CD4-positive, alpha-beta T cell (primary cell): ENCODE results near the gene EHD2. TPM values are rescaled to one million over a fixed set of nuclear protein-coding genes. Genes with fewer than 3 reads are reported as not detected.

Source experiments
- ATAC-seq: fragments of 200-7000 bp; cut with Tn5 transposase; one replicate; pipeline ENCODE4 v1.10.0; 2022; ENCODE audit warnings: mild to moderate bottlenecking; ENCODE audit not compliant: poor library complexity
- CTCF ChIA-PET: fragments of 350-600 bp; sonication (Branson Sonifier 250); formaldehyde crosslinking; loops from one replicate; lab custom pipeline; 2021; ENCODE audit warnings: antibody characterized with exemption, inconsistent platforms; lab: Charles Lee
- POLR2A ChIA-PET: fragments of 350-600 bp; sonication (Branson Sonifier 250); formaldehyde crosslinking; loops from one replicate; lab custom pipeline; 2021; ENCODE audit warnings: antibody characterized with exemption, inconsistent platforms; lab: Charles Lee
- DNase-seq, 14 experiments: peaks; one replicate each; pipeline ENCODE4 v3.0.0-alpha.2; 2013 to 2020; ENCODE audit warnings: mixed read lengths in 2 of 14
- H3K27ac ChIP-seq, 2 donors: one replicate each; pipeline versions ENCODE4 v1.5.1 to v1.7.0; 2013; ENCODE audit warnings: low read length in 2 of 2, low read depth in 1 of 2, mild to moderate bottlenecking in 1 of 2
- H3K27me3 ChIP-seq, 2 experiments: 1 replicate in 1 of 2; 2 replicates in 1 of 2; pipeline versions ENCODE4 v1.6.1 to v1.7.0; 2013; ENCODE audit warnings: low read length in 2 of 2, control low read depth in 1 of 2, mild to moderate bottlenecking in 1 of 2, moderate library complexity in 1 of 2; ENCODE audit not compliant: insufficient read depth in 2 of 2, control insufficient read depth in 1 of 2
- H3K36me3 ChIP-seq: one replicate; pipeline ENCODE4 v1.6.1; 2013; ENCODE audit warnings: low read length, control low read depth; ENCODE audit not compliant: insufficient read depth
- H3K4me1 ChIP-seq: one replicate; pipeline ENCODE4 v1.6.1; 2013; ENCODE audit warnings: low read length, control low read depth; ENCODE audit not compliant: insufficient read depth
- H3K4me3 ChIP-seq: one replicate; pipeline ENCODE4 v1.5.1; 2013; ENCODE audit warnings: mild to moderate bottlenecking, low read length, moderate library complexity
- H3K9me3 ChIP-seq, 2 experiments: 1 replicate in 1 of 2; 2 replicates in 1 of 2; pipeline versions ENCODE4 v1.6.1 to v1.7.0; 2013; ENCODE audit warnings: low read length in 2 of 2, mild to moderate bottlenecking in 2 of 2, control low read depth in 1 of 2, moderate library complexity in 1 of 2; ENCODE audit not compliant: control insufficient read depth in 1 of 2, insufficient read depth in 1 of 2
- H3K27ac Mint-ChIP-seq: one replicate; pipeline ENCODE4 v1.8.0; 2020; ENCODE audit warnings: mixed read lengths
- H3K27me3 Mint-ChIP-seq: one replicate; pipeline ENCODE4 v1.8.0; 2021; ENCODE audit warnings: mixed read lengths
- H3K36me3 Mint-ChIP-seq: one replicate; pipeline ENCODE4 v1.8.0; 2021; ENCODE audit warnings: low read depth, mixed read lengths
- H3K4me1 Mint-ChIP-seq: one replicate; pipeline ENCODE4 v1.8.0; 2021; ENCODE audit warnings: low read depth, mixed read lengths
- H3K4me3 Mint-ChIP-seq: one replicate; pipeline ENCODE4 v1.8.0; 2020; ENCODE audit warnings: mild to moderate bottlenecking, mixed read lengths
- H3K9me3 Mint-ChIP-seq: one replicate; pipeline ENCODE4 v1.8.0; 2020; ENCODE audit warnings: mixed read lengths
- CTCF ChIP-seq: fragments of 200-600 bp; IDR thresholded peaks from one replicate; pipeline ENCODE4 v1.8.0; 2022; ENCODE audit warnings: antibody characterized with exemption, mild to moderate bottlenecking
- intact Hi-C, 2 experiments: fragments of 100-400 bp; cut with DNase I in 1 of 2; cut with micrococcal nuclease in 1 of 2; formaldehyde crosslinking; loops; one replicate each; pipeline versions ENCODE4 v1.15.1 to v1.9.0; 2023 to 2025; cut with DNase I, micrococcal nuclease
- total RNA-seq, 174 experiments: library from RNA in 2 of 174; stranded (reverse) in 2 of 174; gene quantifications; one replicate each; pipeline ENCODE4 v1.2.3 and lab custom pipeline; 2021 to 2026

Gene EHD2
- total RNA-seq, 2 experiments from 2014 or later = 0.16 TPM; not detected in 1

DNA sequence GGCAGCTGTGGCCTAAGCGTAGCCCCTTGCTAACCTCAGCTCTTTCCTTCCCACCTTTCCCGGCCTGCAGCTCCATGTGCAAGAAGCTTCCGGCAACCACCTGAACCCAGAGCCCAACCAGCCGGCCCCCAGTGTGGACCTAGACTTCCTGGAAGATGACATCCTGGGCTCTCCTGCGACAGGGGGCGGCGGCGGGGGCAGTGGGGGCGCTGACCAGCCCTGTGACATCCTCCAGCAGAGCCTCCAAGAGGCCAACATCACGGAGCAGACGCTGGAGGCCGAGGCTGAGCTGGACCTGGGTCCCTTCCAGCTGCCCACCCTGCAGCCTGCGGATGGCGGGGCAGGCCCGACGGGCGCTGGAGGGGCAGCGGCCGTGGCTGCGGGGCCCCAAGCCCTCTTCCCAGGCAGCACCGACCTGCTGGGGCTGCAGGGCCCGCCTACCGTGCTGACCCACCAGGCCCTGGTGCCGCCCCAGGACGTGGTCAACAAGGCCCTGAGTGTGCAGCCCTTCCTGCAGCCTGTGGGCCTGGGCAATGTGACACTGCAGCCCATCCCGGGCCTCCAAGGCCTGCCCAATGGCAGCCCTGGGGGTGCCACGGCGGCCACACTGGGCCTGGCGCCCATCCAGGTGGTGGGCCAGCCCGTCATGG lies 33.8 kb upstream of the EHD2 start:
- Histone ChIP-seq H3K4me1 (no peaks in the 10 kb centered on the region), H3K27me3 (no peaks in the 10 kb centered on the region), H3K36me3 (peaks cover 23% of the 10 kb centered on the region), H3K27ac (no peak overlapping the region), H3K9me3 (no peaks in the 10 kb centered on the region), H3K4me3 (no peak overlapping the region)
- TF ChIP-seq CTCF = no peak
- Mint-ChIP-seq H3K27me3 (no peaks in the 10 kb centered on the region), H3K4me3 (no peak overlapping the region), H3K9me3 (no peaks in the 10 kb centered on the region), H3K27ac (no peak overlapping the region), H3K36me3 (peaks cover 47% of the 10 kb centered on the region), H3K4me1 (no peaks in the 10 kb centered on the region)
- ChIA-PET POLR2A (interaction anchor here (1.4 kb wide), 1 partner anchor 78 kb away, joined by 3 read pairs; no protein-coding TSS in a partner anchor), CTCF (no interaction called here)
- intact Hi-C loops = no loop called here
- no peak for DNase-seq
- no peak for ATAC-seq

- no peaks in the 10 kb centered on the region for H3K4me1 ChIP-seq
- Mint-ChIP-seq H3K27me3 (no peaks in the 10 kb centered on the region), H3K27ac (no peak overlapping the region), H3K36me3 (peaks cover 41% of the 10 kb centered on the region), H3K4me3 (no peak overlapping the region), H3K9me3 (no peaks in the 10 kb centered on the region), H3K4me1 (no peaks in the 10 kb centered on the region)
- ChIA-PET POLR2A (no interaction called here), CTCF (no interaction called here)
- no peak overlapping the region for H3K4me3 ChIP-seq
- ATAC-seq (no peak), DNase-seq (no peak)
- H3K27me3 ChIP-seq = no peaks in the 10 kb centered on the region
- TF ChIP-seq CTCF = no peak
- H3K36me3 ChIP-seq = peaks cover 16% of the 10 kb centered on the region
- intact Hi-C loops = no loop called here
- no peak overlapping the region for H3K27ac ChIP-seq
- no peaks in the 10 kb centered on the region for H3K9me3 ChIP-seq
Observed at GRCh38 chr19:47679922-47680857, 33.0 kb upstream of the EHD2 start.

DNA sequence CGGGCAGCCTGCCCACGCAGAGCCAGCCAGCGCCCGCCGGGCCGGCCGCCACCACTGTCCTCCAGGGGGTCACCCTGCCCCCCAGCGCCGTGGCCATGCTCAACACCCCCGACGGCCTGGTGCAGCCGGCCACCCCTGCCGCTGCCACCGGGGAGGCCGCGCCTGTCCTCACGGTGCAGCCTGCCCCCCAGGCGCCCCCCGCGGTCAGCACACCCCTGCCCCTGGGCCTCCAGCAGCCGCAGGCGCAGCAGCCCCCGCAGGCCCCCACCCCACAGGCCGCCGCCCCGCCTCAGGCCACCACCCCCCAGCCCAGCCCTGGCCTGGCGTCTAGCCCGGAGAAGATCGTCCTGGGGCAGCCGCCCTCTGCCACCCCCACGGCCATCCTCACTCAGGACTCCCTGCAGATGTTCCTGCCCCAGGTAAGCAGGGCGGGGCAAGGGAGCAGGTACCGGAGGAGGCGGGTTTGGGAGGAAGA lies 32.3 kb upstream of the EHD2 start:
- H3K4me3 Mint-ChIP-seq = no peak overlapping the region
- H3K27me3 Mint-ChIP-seq = no peaks in the 10 kb centered on the region
- H3K27me3 ChIP-seq = no peaks in the 10 kb centered on the region
- intact Hi-C loops = no loop called here
- H3K27ac ChIP-seq = no peak overlapping the region
- H3K27ac Mint-ChIP-seq = no peak overlapping the region
- H3K9me3 Mint-ChIP-seq = no peaks in the 10 kb centered on the region
- POLR2A ChIA-PET = no interaction called here
- no peaks in the 10 kb centered on the region for H3K4me1 Mint-ChIP-seq
- no peak for DNase-seq
- TF ChIP-seq CTCF = no peak
- no peak for ATAC-seq
- peaks cover 45% of the 10 kb centered on the region for H3K36me3 Mint-ChIP-seq
- H3K4me3 ChIP-seq = no peak overlapping the region
- H3K9me3 ChIP-seq = no peaks in the 10 kb centered on the region
- no peaks in the 10 kb centered on the region for H3K4me1 ChIP-seq
- H3K36me3 ChIP-seq = peaks cover 14% of the 10 kb centered on the region
- CTCF ChIA-PET = no interaction called here
